ENCODE data around the gene CCNF. TPM values are rescaled to one million over a fixed set of nuclear protein-coding genes. Genes with fewer than 3 reads are reported as not detected.
A peak's percentile ranks its signal among the peaks of the same experiment; 100 is the strongest.

Gene CCNF
- total and polyA plus RNA-seq, 9 of the 15 experiments (the other 6 are each of a cell fraction or from before 2014, with no cell fraction given) = 4.1 to 70.1 (median 29.5) TPM

DNA sequence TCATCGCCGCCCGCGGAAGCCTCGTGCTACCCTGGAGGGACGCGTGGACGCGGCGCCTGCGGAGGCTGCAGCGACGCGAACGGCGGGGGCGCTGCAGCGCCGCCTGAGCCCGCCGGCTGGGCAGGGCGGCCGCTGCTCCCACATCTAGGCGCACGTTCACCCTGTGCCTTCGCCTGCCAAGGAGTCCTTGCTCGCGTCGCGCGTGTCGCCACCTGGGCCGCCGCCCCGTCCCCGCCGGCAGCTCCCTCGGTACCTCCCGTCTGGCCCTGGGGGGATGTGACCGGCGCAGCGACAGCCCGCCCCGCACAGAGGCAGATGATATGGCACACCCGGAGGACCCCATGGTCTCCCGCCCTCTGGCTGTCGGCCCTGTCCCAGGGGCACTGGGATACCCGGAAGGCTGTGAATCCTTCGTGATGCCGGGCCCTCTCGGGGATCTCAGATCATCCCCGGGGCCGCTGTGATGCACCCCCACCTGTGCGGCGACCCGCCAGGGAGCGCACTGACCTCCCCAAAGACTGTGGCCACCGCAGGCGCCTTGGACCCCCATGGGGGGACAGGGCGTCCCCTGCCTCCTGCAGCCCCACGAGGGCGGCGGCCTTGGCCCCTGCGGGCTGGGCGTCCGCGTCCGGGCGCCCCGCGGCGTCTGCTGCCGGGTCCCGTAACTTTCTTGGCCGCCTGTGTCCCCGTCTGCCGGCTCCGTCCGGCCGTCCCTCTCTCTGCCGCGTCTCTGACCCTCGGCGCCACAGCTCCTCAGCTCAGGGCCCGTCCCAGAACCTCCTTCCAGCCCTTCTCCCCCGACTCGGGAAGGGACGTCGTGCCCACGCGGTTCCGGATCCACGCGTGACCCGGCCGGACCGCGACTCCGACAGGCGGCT is 45.0 kb downstream of the CCNF start (continued):
- TF ChIP-seq, protein P1, sequence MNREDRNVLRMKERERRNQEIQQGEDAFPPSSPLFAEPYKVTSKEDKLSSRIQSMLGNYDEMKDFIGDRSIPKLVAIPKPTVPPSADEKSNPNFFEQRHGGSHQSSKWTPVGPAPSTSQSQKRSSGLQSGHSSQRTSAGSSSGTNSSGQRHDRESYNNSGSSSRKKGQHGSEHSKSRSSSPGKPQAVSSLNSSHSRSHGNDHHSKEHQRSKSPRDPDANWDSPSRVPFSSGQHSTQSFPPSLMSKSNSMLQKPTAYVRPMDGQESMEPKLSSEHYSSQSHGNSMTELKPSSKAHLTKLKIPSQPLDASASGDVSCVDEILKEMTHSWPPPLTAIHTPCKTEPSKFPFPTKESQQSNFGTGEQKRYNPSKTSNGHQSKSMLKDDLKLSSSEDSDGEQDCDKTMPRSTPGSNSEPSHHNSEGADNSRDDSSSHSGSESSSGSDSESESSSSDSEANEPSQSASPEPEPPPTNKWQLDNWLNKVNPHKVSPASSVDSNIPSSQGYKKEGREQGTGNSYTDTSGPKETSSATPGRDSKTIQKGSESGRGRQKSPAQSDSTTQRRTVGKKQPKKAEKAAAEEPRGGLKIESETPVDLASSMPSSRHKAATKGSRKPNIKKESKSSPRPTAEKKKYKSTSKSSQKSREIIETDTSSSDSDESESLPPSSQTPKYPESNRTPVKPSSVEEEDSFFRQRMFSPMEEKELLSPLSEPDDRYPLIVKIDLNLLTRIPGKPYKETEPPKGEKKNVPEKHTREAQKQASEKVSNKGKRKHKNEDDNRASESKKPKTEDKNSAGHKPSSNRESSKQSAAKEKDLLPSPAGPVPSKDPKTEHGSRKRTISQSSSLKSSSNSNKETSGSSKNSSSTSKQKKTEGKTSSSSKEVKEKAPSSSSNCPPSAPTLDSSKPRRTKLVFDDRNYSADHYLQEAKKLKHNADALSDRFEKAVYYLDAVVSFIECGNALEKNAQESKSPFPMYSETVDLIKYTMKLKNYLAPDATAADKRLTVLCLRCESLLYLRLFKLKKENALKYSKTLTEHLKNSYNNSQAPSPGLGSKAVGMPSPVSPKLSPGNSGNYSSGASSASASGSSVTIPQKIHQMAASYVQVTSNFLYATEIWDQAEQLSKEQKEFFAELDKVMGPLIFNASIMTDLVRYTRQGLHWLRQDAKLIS (CRISPR knock-in tag; IDR thresholded peaks at IDR 0.05) = 0 out of 2 replicates have a peak, but pooled peaks have one; percentile 44
- TF ChIP-seq MAFK (IDR thresholded peaks at IDR 0.05; ENCODE audit: low read length) (no peak), YY1 (IDR thresholded peaks at IDR 0.05; ENCODE audit: borderline replicate concordance in 1 of 3, control insufficient read depth in 1 of 3, extremely low read depth in 1 of 3, insufficient read depth in 3 of 3, insufficient read length in 1 of 3, insufficient replicate concordance in 2 of 3, low read depth in 1 of 3, low read length in 2 of 3) (peak in 2 of 3 experiments; percentile 53 to 60), SIN3B (IDR thresholded peaks at IDR 0.05; ENCODE audit: low read depth) (no peak), POLR3A (IDR thresholded peaks at IDR 0.05; ENCODE audit: borderline replicate concordance, extremely low read depth, insufficient read depth, insufficient read length) (no peak), ZNF57 (CRISPR knock-in tag; IDR thresholded peaks at IDR 0.05) (no peak), L3MBTL2 (IDR thresholded peaks at IDR 0.05) (peak; percentile 92), BHLHE40 (IDR thresholded peaks at IDR 0.05; ENCODE audit: low read length) (peak; percentile 73), SAP30 (IDR thresholded peaks at IDR 0.05; ENCODE audit: borderline replicate concordance, insufficient read depth, low read depth, low read length, poor library complexity, severe bottlenecking) (peak; percentile 87), POLR2G (IDR thresholded peaks at IDR 0.05; ENCODE audit: low read depth, low read length) (peak; percentile 78), BRD4 (IDR thresholded peaks at IDR 0.05) (no peak), SMAD4 (CRISPR knock-in tag; conservative IDR thresholded peaks at IDR 0.05) (peak; percentile 80), LEF1 (IDR thresholded peaks at IDR 0.05) (no peak)
- TF ChIP-seq, protein P2, sequence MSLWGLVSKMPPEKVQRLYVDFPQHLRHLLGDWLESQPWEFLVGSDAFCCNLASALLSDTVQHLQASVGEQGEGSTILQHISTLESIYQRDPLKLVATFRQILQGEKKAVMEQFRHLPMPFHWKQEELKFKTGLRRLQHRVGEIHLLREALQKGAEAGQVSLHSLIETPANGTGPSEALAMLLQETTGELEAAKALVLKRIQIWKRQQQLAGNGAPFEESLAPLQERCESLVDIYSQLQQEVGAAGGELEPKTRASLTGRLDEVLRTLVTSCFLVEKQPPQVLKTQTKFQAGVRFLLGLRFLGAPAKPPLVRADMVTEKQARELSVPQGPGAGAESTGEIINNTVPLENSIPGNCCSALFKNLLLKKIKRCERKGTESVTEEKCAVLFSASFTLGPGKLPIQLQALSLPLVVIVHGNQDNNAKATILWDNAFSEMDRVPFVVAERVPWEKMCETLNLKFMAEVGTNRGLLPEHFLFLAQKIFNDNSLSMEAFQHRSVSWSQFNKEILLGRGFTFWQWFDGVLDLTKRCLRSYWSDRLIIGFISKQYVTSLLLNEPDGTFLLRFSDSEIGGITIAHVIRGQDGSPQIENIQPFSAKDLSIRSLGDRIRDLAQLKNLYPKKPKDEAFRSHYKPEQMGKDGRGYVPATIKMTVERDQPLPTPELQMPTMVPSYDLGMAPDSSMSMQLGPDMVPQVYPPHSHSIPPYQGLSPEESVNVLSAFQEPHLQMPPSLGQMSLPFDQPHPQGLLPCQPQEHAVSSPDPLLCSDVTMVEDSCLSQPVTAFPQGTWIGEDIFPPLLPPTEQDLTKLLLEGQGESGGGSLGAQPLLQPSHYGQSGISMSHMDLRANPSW (CRISPR knock-in tag; IDR thresholded peaks at IDR 0.05) = no peak
- TF ChIP-seq, protein P3, sequence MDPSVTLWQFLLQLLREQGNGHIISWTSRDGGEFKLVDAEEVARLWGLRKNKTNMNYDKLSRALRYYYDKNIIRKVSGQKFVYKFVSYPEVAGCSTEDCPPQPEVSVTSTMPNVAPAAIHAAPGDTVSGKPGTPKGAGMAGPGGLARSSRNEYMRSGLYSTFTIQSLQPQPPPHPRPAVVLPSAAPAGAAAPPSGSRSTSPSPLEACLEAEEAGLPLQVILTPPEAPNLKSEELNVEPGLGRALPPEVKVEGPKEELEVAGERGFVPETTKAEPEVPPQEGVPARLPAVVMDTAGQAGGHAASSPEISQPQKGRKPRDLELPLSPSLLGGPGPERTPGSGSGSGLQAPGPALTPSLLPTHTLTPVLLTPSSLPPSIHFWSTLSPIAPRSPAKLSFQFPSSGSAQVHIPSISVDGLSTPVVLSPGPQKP (CRISPR knock-in tag; IDR thresholded peaks at IDR 0.05) = no peak
- TF ChIP-seq, protein P4, sequence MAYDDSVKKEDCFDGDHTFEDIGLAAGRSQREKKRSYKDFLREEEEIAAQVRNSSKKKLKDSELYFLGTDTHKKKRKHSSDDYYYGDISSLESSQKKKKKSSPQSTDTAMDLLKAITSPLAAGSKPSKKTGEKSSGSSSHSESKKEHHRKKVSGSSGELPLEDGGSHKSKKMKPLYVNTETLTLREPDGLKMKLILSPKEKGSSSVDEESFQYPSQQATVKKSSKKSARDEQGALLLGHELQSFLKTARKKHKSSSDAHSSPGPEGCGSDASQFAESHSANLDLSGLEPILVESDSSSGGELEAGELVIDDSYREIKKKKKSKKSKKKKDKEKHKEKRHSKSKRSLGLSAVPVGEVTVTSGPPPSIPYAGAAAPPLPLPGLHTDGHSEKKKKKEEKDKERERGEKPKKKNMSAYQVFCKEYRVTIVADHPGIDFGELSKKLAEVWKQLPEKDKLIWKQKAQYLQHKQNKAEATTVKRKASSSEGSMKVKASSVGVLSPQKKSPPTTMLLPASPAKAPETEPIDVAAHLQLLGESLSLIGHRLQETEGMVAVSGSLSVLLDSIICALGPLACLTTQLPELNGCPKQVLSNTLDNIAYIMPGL (CRISPR knock-in tag; IDR thresholded peaks at IDR 0.05) = no peak; the same call in 1 of the 2 replicates

All from K562 (cell line).